HUES48 (cell line): Measurements from ENCODE around the gene NUP210L.

Source experiments
- H3K27ac ChIP-seq: one replicate; pipeline ENCODE4 v1.7.0; 2013; ENCODE audit warnings: low read depth, low read length, inconsistent platforms
- H3K27me3 ChIP-seq: 2 replicates; pipeline ENCODE4 v1.6.1; 2013; ENCODE audit warnings: mild to moderate bottlenecking, low read length; ENCODE audit not compliant: control insufficient read depth, insufficient read depth
- H3K36me3 ChIP-seq: 2 replicates; pipeline ENCODE4 v1.6.1; 2013; ENCODE audit warnings: low read length; ENCODE audit not compliant: control insufficient read depth, insufficient read depth
- H3K4me1 ChIP-seq: 2 replicates; pipeline ENCODE4 v1.6.1; 2013; ENCODE audit warnings: mild to moderate bottlenecking, low read length; ENCODE audit not compliant: control insufficient read depth, insufficient read depth
- H3K4me3 ChIP-seq: 2 replicates; pipeline ENCODE4 v1.5.1; 2013; ENCODE audit warnings: mild to moderate bottlenecking, low read depth, low read length
- H3K9ac ChIP-seq: 2 replicates; pipeline ENCODE4 v1.6.1; 2013; ENCODE audit warnings: mild to moderate bottlenecking, low read depth, low read length, moderate library complexity
- H3K9me3 ChIP-seq: 2 replicates; pipeline ENCODE4 v1.6.1; 2013; ENCODE audit warnings: low read length; ENCODE audit not compliant: control insufficient read depth, insufficient read depth

Gene NUP210L

DNA sequence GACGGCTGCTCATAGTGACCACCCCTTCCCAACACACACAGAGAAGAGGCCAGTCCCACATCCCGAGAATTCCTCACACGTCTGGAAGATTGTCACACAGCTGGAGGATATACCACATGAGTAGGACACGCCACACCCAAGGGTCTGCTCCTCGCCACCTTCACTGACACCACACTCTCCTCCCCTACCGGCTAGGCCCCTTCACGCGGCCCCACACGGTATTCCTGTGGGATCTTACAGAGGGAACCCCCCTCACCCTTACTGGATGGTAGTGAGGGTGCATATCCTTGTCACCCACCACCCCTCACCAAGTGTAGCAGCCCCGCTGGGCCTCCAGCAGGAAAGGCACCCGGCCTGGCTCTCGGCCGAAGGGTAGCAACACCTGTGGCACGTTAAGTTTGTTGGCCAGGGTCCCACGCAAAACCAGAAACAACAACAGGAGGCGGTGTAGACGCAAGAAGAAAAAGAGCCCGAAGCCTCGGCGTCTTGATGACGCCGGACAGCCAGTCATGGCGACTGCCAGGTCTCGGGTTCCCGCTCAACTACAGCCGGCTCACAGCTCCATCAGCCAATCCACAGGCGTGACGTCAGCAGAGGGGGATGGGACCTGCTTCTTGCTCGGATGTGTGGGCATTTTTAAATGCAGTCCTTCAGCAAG, at the start of gene NUP210L:
TSS of gene NUP210L (minus strand) at position 540 of the 658 bp plus-strand sequence.
- Histone ChIP-seq H3K9me3 (no peaks in the 10 kb centered on the region), H3K27ac (peak within 1 kb of the TSS; percentile 8), H3K4me1 (peaks cover 11% of the 10 kb centered on the region; the same call in 1 of the 2 replicates), H3K9ac (no peak within 1 kb of the TSS; the same call in 1 of the 2 replicates), H3K36me3 (peaks cover 47% of the 10 kb centered on the region), H3K27me3 (no peaks in the 10 kb centered on the region), H3K4me3 (no peak within 1 kb of the TSS)

DNA sequence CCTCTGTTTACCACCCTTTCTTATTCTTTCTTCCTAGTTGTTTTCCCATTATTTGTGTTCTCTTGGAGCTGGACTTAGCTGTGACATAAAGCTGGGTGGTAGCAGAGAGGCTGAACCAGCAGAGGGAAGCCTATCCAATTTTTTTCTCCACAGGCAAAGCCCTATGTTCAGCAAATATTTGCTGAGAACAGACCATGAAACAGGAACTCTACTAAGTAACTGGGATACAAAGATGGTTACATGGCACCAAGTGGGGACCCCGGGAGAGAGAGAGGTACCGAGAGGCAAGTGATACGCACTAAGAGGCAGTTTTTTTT, 44.6 kb upstream of the NUP210L start:
- no peaks in the 10 kb centered on the region for H3K9me3 ChIP-seq
- H3K4me3 ChIP-seq: no peak overlapping the region
- no peak overlapping the region for H3K9ac ChIP-seq
- no peaks in the 10 kb centered on the region for H3K36me3 ChIP-seq
- H3K27me3 ChIP-seq: no peaks in the 10 kb centered on the region
- peaks cover 10% of the 10 kb centered on the region for H3K4me1 ChIP-seq
- H3K27ac ChIP-seq: no peak overlapping the region

DNA sequence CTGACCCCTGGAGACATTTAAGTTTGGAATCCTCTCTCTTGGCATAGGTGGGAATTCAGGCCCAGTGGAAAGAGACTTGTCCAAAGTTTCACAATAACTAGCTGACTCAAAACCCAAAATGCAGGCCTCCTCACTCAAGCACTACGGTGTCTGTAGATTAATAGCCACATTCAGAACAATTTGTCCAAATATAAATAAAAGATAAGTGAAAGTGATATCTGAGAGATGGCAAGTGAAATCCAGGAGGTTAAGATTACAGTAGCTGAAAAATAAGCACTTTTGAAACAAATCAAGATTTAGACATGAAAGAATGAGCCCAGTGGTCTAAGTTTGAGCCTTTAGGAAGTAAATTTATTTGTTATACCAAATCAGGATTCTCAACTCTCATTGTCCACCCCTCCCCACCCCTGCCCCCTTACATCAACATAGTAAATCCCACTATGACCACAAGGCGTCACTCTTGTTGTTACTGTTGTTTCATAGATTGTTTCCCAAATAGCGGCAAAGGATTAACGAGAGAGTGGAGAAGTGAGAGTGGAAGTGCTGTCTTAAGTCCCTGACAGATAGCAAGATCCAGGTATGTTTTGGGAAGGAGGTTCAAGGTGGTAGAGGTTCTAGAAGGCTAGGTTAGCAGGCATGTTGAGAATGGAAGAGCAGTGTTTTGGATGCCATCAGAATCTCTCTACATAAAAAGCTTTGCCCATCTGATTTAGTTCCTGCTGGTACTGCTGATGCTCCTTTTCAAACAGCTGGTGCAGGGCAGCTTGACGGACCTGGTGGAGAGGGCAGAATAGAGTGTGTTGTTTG, 44.1 kb upstream of the NUP210L start:
- H3K9me3 ChIP-seq: no peaks in the 10 kb centered on the region
- no peak overlapping the region for H3K27ac ChIP-seq
- 0 out of 2 replicates have a peak overlapping the region, but pooled peaks have one; percentile 18 for H3K4me3 ChIP-seq
- peaks cover 10% of the 10 kb centered on the region for H3K4me1 ChIP-seq
- no peaks in the 10 kb centered on the region for H3K36me3 ChIP-seq
- no peaks in the 10 kb centered on the region for H3K27me3 ChIP-seq
- no peak overlapping the region for H3K9ac ChIP-seq

DNA sequence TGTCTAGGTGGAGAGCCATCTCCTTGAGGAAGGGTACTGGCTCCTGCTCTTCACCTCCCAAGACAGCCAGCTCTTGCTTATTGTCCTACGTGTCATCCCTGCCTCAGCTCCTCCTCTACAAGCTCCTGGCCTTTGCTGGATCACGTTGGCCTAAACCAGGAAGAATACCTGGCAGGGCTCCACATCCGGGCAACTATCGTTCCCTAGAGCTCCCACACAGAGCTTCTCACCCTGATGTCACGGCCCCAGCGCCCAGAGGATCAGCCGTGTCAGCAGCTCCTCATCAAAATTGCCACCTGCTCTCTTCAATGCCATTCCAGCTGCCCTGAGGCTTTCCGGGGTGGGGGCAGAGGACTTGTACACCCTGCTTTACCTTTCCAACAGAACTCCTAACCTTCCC, 38.9 kb upstream of the NUP210L start:
- Histone ChIP-seq H3K27ac (no peak overlapping the region), H3K27me3 (no peaks in the 10 kb centered on the region), H3K4me3 (no peak overlapping the region), H3K9ac (no peak overlapping the region), H3K4me1 (0 out of 2 replicates have a peak, but pooled peaks cover 9% of the 10 kb centered on the region), H3K36me3 (no peaks in the 10 kb centered on the region), H3K9me3 (no peaks in the 10 kb centered on the region)

DNA sequence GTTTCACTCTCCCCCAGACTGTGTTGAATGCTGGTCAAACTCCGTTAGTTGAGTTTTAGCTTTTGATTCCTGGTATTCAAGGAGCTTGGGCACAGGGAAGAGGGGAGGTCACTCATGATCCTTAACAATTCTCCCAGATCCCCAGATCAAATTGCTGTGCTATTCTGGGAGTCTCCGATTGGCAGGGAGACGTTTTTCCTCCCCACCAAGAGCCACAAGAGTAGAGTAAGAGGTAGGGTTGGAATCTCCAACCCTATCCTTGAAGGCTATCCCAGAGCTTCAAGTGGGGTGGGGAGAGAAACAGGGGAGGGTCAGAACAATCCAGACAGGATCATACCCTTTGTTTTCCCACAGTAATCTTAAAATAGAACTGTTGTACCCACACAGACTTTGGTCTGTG, 37.6 kb upstream of the NUP210L start:
- Histone ChIP-seq H3K4me1 (peaks cover 11% of the 10 kb centered on the region), H3K36me3 (no peaks in the 10 kb centered on the region), H3K27ac (no peak overlapping the region), H3K27me3 (no peaks in the 10 kb centered on the region), H3K9ac (no peak overlapping the region), H3K4me3 (no peak overlapping the region), H3K9me3 (no peaks in the 10 kb centered on the region)

DNA sequence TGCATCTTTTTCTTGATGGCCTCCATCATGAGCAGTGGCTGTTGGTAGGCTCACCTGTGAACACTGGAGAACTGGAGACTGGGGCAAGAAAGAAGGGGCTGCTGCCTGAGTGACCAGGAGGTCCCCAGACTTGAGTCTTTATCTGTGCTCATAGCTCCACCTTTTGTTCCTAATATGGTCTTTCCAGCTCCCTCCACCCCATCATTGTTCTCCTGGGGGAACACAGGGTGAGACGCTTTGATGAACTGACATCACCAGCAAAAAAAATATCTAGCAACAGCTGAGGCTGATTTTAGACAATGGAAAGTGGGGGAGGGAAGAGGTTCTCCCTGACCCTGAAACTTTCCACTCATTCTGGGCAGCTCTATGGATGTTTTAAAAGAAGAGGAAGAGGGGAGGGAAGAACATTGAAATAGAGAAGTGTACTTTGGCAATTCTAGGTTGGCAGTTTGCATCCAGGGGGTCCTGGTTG, 37.2 kb upstream of the NUP210L start, which contains the start of gene TPM3:
TSS of gene TPM3 (minus strand) at position 111 of the 472 bp plus-strand sequence. CDS start at position 29, 82 bp downstream.
- H3K4me1 ChIP-seq: peaks cover 15% of the 10 kb centered on the region
- H3K9ac ChIP-seq: no peak within 1 kb of the TSS
- H3K27ac ChIP-seq: no peak within 1 kb of the TSS
- H3K27me3 ChIP-seq: no peaks in the 10 kb centered on the region
- no peaks in the 10 kb centered on the region for H3K9me3 ChIP-seq
- no peak within 1 kb of the TSS for H3K4me3 ChIP-seq
- H3K36me3 ChIP-seq: no peaks in the 10 kb centered on the region

DNA sequence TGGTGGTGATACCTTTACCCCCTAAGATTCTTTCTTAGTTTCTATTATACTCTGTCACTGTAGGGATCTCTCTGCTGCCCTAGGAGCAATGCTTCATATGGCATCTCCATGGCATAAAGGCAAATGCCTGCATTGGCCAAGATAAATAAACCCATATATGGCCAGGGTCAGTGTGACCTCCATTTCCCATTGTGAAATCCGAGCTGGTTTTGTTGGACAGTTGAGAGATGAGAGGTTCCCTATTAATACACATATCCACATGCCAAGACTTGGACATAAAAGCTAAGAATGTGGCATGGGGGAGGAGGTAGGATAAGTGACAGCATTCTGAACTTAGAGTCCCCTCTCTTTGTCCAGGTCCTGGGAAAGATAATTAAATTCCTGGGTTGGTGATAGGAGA, 35.7 kb upstream of the NUP210L start:
- H3K9ac ChIP-seq: no peak overlapping the region
- H3K9me3 ChIP-seq: no peaks in the 10 kb centered on the region
- H3K36me3 ChIP-seq: no peaks in the 10 kb centered on the region
- H3K27me3 ChIP-seq: no peaks in the 10 kb centered on the region
- no peak overlapping the region for H3K27ac ChIP-seq
- H3K4me1 ChIP-seq: peaks cover 27% of the 10 kb centered on the region
- no peak overlapping the region for H3K4me3 ChIP-seq

DNA sequence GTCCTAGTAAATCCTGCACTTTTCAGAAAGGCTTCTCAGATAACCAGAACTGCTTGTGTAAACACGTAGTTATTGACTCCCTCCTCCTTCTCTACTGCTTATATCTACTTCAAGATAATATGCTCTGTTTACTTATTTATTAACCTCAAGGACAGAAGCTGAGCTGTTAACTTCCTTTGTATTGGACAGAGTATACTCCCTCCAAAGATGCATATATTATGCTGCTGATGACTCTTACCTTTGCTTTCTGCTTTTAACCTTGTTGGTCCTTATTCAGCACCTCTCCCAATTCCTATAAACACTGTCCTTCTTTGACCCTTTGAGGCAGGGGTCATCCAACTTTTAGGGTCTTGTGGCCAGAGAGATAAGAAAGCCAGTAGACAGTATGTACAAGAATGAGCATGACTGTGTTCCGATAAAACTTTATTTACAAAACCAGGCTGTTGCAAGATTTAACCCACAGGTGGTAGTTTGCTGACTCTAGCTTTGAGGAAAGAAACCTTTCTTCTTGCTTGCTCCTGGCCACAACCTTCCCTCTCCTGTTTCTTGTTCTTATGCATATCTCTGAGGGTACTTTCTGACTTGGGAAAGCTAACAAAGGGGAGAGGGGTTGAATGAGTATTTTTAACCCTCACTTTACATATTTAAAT, 32.1 kb upstream of the NUP210L start:
- Histone ChIP-seq H3K27me3 (no peaks in the 10 kb centered on the region), H3K36me3 (no peaks in the 10 kb centered on the region), H3K9me3 (no peaks in the 10 kb centered on the region), H3K27ac (peak overlapping the region; percentile 91), H3K4me3 (peak overlapping the region; percentile 33), H3K9ac (peak overlapping the region; percentile 57), H3K4me1 (peaks cover 25% of the 10 kb centered on the region)

DNA sequence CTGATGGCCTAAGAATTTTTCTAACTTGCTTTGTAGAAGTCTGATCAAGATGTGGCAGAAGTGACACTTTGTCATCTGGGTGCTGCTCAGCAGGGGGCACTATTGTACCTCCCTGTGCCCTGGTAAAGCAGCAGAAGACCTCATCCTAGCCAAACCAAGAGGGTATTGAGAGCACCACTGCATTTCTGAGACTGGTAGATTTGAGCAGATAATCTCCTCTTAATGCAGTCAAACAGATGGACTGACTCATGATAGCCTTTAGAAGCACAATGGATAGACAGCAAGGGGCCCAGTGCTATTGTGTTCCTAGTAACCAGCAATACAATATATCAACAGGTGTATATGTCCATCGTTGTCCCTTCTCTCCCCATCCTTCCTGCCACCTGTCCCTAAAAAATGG, 31.3 kb upstream of the NUP210L start:
- Histone ChIP-seq H3K4me3 (peak overlapping the region; percentile 33), H3K4me1 (peaks cover 27% of the 10 kb centered on the region), H3K9me3 (no peaks in the 10 kb centered on the region), H3K27ac (peak overlapping the region; percentile 91), H3K27me3 (no peaks in the 10 kb centered on the region), H3K9ac (peak overlapping the region; percentile 57), H3K36me3 (no peaks in the 10 kb centered on the region)

DNA sequence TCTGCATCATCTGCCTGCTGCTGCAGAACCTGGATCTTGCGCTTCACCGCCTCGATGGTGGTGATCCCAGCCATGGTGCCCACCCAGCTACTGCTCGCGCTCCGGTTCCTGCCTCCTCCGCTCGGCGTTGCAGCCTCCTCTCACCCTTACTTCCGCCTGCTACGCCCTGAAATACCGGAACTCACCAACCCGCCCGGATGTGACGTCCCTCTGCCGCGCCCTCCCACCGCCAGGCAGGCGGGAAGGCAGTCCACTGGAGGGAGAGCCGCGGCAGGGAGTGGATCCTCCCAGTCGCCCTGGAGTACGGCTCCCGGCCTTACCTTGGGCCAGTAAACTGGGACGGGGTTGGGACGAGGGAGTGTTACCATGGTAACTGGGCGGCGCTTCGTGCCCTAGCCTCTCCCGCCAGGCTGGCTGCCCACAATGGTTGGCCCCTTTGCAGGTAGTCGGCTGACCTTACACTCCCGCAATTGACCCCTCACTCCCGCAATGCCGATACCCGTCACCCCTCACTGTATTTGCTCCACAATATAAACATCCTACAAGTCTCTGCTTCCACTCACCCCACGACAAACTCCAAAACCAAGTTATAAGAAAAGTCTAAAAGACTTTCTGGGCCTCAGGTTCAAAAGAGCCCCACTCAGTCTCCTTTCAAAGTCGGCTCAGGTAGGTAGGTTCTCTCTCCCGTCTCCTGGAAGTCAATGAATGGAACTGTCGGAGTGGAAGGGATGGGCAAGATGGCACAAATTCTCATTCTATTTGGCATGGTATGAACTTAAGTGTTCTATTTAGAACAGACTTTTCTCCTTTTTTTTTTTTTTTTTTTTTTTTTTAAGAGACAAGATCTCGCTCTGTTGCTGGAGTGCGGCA, 28.4 kb upstream of the NUP210L start:
- peaks cover 54% of the 10 kb centered on the region for H3K4me1 ChIP-seq
- no peaks in the 10 kb centered on the region for H3K27me3 ChIP-seq
- H3K36me3 ChIP-seq: peaks cover 12% of the 10 kb centered on the region
- H3K9ac ChIP-seq: peak overlapping the region; percentile 80
- H3K9me3 ChIP-seq: no peaks in the 10 kb centered on the region
- H3K27ac ChIP-seq: peak overlapping the region; percentile 90
- peak overlapping the region; percentile 100 for H3K4me3 ChIP-seq
